GM12878 (cell line): Measurements from ENCODE around the gene GLMP. TPM values are rescaled to one million over a fixed set of nuclear protein-coding genes. Genes with fewer than 3 reads are reported as not detected.

Experiments
- ATAC-seq: fragments of 200-7000 bp; cut with Tn5 transposase; 3 replicates; pipeline ENCODE4 v1.9.1; 2020; ENCODE audit warnings: mild to moderate bottlenecking, moderate library complexity
- BruUV-seq: library from RNA; stranded (reverse); fragments of 400-500 nt; replicated peaks from 2 replicates; lab custom pipeline; 2021; lab: Mats Ljungman, UMichigan
- CTCF ChIA-PET: fragments of 300-600 bp; sonication (Branson Sonifier 250); formaldehyde crosslinking; extraction: SDS; loops from one replicate; lab custom pipeline; 2021; ENCODE audit warnings: inconsistent platforms; lab: Yijun Ruan, JAX
- POLR2A ChIA-PET: fragments of 350-600 bp; formaldehyde crosslinking; extraction: SDS; loops from one replicate; lab custom pipeline; 2021; ENCODE audit warnings: inconsistent platforms; lab: Charles Lee
- RAD21 ChIA-PET: fragments of 300-600 bp; sonication (Branson Sonifier 250); formaldehyde crosslinking; loops from one replicate; lab custom pipeline; 2023; ENCODE audit warnings: antibody characterized with exemption; ENCODE audit not compliant: unreplicated experiment; lab: Charles Lee
- SMC1A ChIA-PET: fragments of 300-600 bp; sonication (Branson Sonifier 250); formaldehyde crosslinking; loops from one replicate; lab custom pipeline; 2023; ENCODE audit not compliant: unreplicated experiment, uncharacterized antibody; lab: Charles Lee
- DNase-seq: peaks from one replicate; pipeline ENCODE4 v3.0.0-alpha.2; 2011; ENCODE audit warnings: low read depth, low spot score
- FAIRE-seq: peaks from 3 replicates; lab custom pipeline; 2011; peaks lifted over from hg19 to GRCh38; lab: Jason Lieb, UNC
- H2AFZ ChIP-seq: 2 replicates; pipeline ENCODE4 v1.6.0; 2011; ENCODE audit warnings: low read depth, low read length, control low read depth; ENCODE audit not compliant: control insufficient read depth
- H3K27ac ChIP-seq: 2 replicates; pipeline ENCODE4 v1.5.1; 2011; ENCODE audit warnings: control low read depth; ENCODE audit not compliant: control insufficient read depth, insufficient read depth
- H3K27me3 ChIP-seq, 2 experiments: replicated peaks in 1 of 2; 2 replicates each; pipeline versions ENCODE4 v1.6.0 to v1.6.1; 2011; ENCODE audit warnings: low read length in 1 of 2; ENCODE audit not compliant: control insufficient read depth in 2 of 2, insufficient read depth in 2 of 2
- H3K36me3 ChIP-seq, 2 experiments: 2 replicates each; pipeline ENCODE4 v1.5.1; 2011; ENCODE audit warnings: low read length in 1 of 2; ENCODE audit not compliant: control insufficient read depth in 2 of 2, insufficient read depth in 2 of 2
- H3K4me1 ChIP-seq: 2 replicates; pipeline ENCODE4 v1.6.1; 2011; ENCODE audit warnings: mild to moderate bottlenecking, low read length, moderate library complexity, mixed read lengths; ENCODE audit not compliant: control insufficient read depth, insufficient read depth
- H3K4me2 ChIP-seq: 2 replicates; pipeline ENCODE4 v1.6.0; 2011; ENCODE audit warnings: control low read depth; ENCODE audit not compliant: control insufficient read depth, insufficient read depth
- H3K4me3 ChIP-seq: fragments of 200-600 bp; sonication (generic); 2 replicates; pipeline ENCODE4 v1.5.1; 2016
- H3K79me2 ChIP-seq: 2 replicates; pipeline ENCODE4 v1.6.0; 2011; ENCODE audit warnings: low read length; ENCODE audit not compliant: control insufficient read depth, insufficient read depth
- H3K9ac ChIP-seq: 2 replicates; pipeline ENCODE4 v1.8.0; 2011; ENCODE audit warnings: low read length, control low read depth, mixed read lengths; ENCODE audit not compliant: control insufficient read depth, insufficient read depth
- H3K9me3 ChIP-seq: replicated peaks from 3 replicates; pipeline ENCODE4 v1.5.1; 2011; ENCODE audit warnings: mild to moderate bottlenecking, low read length; ENCODE audit not compliant: control insufficient read depth, insufficient read depth
- H4K20me1 ChIP-seq: 2 replicates; pipeline ENCODE4 v1.6.0; 2011; ENCODE audit not compliant: control insufficient read depth, insufficient read depth
- CBX3 ChIP-seq: fragments of 200-600 bp; sonication (generic); IDR thresholded peaks from 2 replicates; pipeline ENCODE4 v1.6.1; 2016; ENCODE audit warnings: low read depth, borderline replicate concordance
- ETV6 ChIP-seq, 2 experiments: fragments of 450-650 bp in 1 of 2; IDR thresholded peaks in 1 of 2; conservative IDR thresholded peaks in 1 of 2; 2 replicates each; pipeline ENCODE4 v1.6.1; 2014; ENCODE audit warnings: antibody characterized with exemption in 1 of 2, borderline replicate concordance in 1 of 2, low read depth in 1 of 2, mild to moderate bottlenecking in 1 of 2, moderate library complexity in 1 of 2
- GATAD2B ChIP-seq: fragments of 450-650 bp; conservative IDR thresholded peaks from 2 replicates; pipeline ENCODE4 v1.6.1; 2017; ENCODE audit warnings: low read depth, mild to moderate bottlenecking, moderate library complexity
- MTA3 ChIP-seq: IDR thresholded peaks from 2 replicates; pipeline ENCODE4 v1.6.1; 2012; ENCODE audit warnings: low read length, inconsistent platforms, borderline replicate concordance
- SREBF1 ChIP-seq: IDR thresholded peaks from 2 replicates; pipeline ENCODE4 v1.6.1; 2012; ENCODE audit warnings: mild to moderate bottlenecking, low read length
- TAF1 ChIP-seq: IDR thresholded peaks from 2 replicates; pipeline ENCODE4 v1.6.1; 2011; ENCODE audit warnings: mild to moderate bottlenecking, low read depth, low read length, borderline replicate concordance
- TBL1XR1 ChIP-seq: IDR thresholded peaks from 2 replicates; pipeline ENCODE4 v1.6.1; 2012; ENCODE audit warnings: low read depth, low read length, improper control_type of control experiment
- TCF7 ChIP-seq: IDR thresholded peaks from 2 replicates; pipeline ENCODE4 v1.6.1; 2014; ENCODE audit warnings: antibody characterized with exemption, borderline replicate concordance
- YBX1 ChIP-seq: fragments of 450-650 bp; IDR thresholded peaks from 2 replicates; pipeline ENCODE4 v1.6.1; 2016; ENCODE audit warnings: antibody characterized with exemption
- WGBS: methylation state at CpG from one replicate; pipeline ENCODE4 v1.1.6; 2016; ENCODE audit warnings: low lambda C conversion rate; ENCODE audit not compliant: insufficient replicate concordance, insufficient coverage; ENCODE audit errors: missing lambda C conversion rate; 5-methylcytosine and 5-hydroxymethylcytosine counted together
- in situ Hi-C: fragments of 300-500 bp; cut with MboI; formaldehyde crosslinking; loops from 9 replicates; pipeline ENCODE4 v1.14.3; 2018; ENCODE audit warnings: mixed read lengths
- intact Hi-C: fragments of 100-400 bp; cut with micrococcal nuclease; formaldehyde crosslinking; loops from one replicate; pipeline ENCODE4 v1.14.2; 2022; ENCODE audit not compliant: unreplicated experiment
- polyA plus RNA-seq, 11 experiments: library from polyadenylated mRNA; depleted of rRNA in 4 of 11; unstranded in 6 of 11; stranded (reverse) in 5 of 11; fragments of >200 nt; fragmentation: Nextera tagmentation in 4 of 11; fragmentation: Illumina TruSeq in 1 of 11; extraction: Ambion mirVana in 4 of 11; extraction: Trizol in 1 of 11; gene quantifications; 1 replicate in 1 of 11; 2 replicates in 10 of 11; pipeline versions ENCODE4 v1.2.1 to v1.2.3, GENCODE V29; 2011 to 2016; ENCODE audit warnings: inconsistent platforms in 2 of 11, missing spikeins in 2 of 11, low read depth in 1 of 11
- total RNA-seq, 4 experiments: library from RNA; depleted of rRNA in 3 of 4; stranded (reverse); fragments of >200 nt in 3 of 4; fragmentation: Illumina TruSeq in 1 of 4; extraction: Trizol in 1 of 4; gene quantifications; 2 replicates each; pipeline versions ENCODE4 v1.2.1 to v1.2.3, GENCODE V29; 2013 to 2021
- TF ChIP-seq, protein P1 (sequence below): fragments of 450-650 bp; IDR thresholded peaks from 2 replicates; pipeline ENCODE4 v1.6.1; 2017; ENCODE audit warnings: low read depth, mild to moderate bottlenecking, moderate library complexity
- TF ChIP-seq, protein P2 (sequence below): IDR thresholded peaks from 2 replicates; pipeline ENCODE4 v1.6.1; 2012; ENCODE audit warnings: mild to moderate bottlenecking, low read depth, low read length
- TF ChIP-seq, protein P3 (sequence below): IDR thresholded peaks from 2 replicates; pipeline ENCODE4 v1.6.1; 2011; ENCODE audit warnings: mild to moderate bottlenecking, low read depth, low read length, moderate library complexity; ENCODE audit not compliant: insufficient replicate concordance
- TF ChIP-seq, protein P4 (sequence below): fragments of 450-650 bp; IDR thresholded peaks from 2 replicates; pipeline ENCODE4 v1.6.1; 2016; ENCODE audit warnings: mild to moderate bottlenecking, moderate library complexity, borderline replicate concordance

Gene GLMP
- total and polyA plus RNA-seq, 10 of the 15 experiments (the other 5 are each of a cell fraction or from before 2014, with no cell fraction given) = 4.4 to 30.0 (median 19.5) TPM

DNA sequence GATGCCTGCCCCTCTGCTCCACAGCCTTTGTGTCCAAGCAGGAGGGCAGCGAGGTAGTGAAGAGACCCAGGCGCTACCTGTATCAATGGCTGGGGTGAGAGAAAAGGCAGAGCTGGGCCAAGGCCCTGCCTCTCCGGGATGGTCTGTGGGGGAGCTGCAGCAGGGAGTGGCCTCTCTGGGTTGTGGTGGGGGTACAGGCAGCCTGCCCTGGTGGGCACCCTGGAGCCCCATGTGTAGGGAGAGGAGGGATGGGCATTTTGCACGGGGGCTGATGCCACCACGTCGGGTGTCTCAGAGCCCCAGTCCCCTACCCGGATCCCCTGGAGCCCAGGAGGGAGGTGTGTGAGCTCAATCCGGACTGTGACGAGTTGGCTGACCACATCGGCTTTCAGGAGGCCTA, 52.7 kb downstream of the GLMP start:
- Histone ChIP-seq H3K27ac (no peak overlapping the region), H3K36me3 (peaks cover 0 to 9% of the 10 kb centered on the region in 2 experiments), H3K9ac (no peak overlapping the region), H3K4me1 (peaks cover 25% of the 10 kb centered on the region), H3K4me2 (no peak overlapping the region), H2AFZ (no peak overlapping the region), H3K9me3 (no peaks in the 10 kb centered on the region), H4K20me1 (no peaks in the 10 kb centered on the region), H3K79me2 (no peaks in the 10 kb centered on the region), H3K27me3 (no peaks in the 10 kb centered on the region), H3K4me3 (no peak overlapping the region)
- intact Hi-C loops = no loop called here
- ChIA-PET POLR2A (interaction anchor here (0.9 kb wide), 1 partner anchor 29 kb away, joined by 3 read pairs; no protein-coding TSS in a partner anchor), CTCF (interaction anchor here (0.6 kb wide), 1 partner anchor 102 kb away, joined by 3 read pairs; no protein-coding TSS in a partner anchor), SMC1A (interaction anchor here (1.5 kb wide), 1 partner anchor 10 kb away, joined by 3 read pairs; no protein-coding TSS in a partner anchor), RAD21 (no interaction called here)
- 85% methylated on average over 6 of the region's 10 CpGs for WGBS
- in situ Hi-C loops = no loop called here
- no peak for TF ChIP-seq TBL1XR1
- TF ChIP-seq, protein P1, sequence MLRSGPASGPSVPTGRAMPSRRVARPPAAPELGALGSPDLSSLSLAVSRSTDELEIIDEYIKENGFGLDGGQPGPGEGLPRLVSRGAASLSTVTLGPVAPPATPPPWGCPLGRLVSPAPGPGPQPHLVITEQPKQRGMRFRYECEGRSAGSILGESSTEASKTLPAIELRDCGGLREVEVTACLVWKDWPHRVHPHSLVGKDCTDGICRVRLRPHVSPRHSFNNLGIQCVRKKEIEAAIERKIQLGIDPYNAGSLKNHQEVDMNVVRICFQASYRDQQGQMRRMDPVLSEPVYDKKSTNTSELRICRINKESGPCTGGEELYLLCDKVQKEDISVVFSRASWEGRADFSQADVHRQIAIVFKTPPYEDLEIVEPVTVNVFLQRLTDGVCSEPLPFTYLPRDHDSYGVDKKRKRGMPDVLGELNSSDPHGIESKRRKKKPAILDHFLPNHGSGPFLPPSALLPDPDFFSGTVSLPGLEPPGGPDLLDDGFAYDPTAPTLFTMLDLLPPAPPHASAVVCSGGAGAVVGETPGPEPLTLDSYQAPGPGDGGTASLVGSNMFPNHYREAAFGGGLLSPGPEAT = no peak
- TF ChIP-seq TCF7 = no peak
- TF ChIP-seq TAF1 = no peak
- TF ChIP-seq, protein P2, sequence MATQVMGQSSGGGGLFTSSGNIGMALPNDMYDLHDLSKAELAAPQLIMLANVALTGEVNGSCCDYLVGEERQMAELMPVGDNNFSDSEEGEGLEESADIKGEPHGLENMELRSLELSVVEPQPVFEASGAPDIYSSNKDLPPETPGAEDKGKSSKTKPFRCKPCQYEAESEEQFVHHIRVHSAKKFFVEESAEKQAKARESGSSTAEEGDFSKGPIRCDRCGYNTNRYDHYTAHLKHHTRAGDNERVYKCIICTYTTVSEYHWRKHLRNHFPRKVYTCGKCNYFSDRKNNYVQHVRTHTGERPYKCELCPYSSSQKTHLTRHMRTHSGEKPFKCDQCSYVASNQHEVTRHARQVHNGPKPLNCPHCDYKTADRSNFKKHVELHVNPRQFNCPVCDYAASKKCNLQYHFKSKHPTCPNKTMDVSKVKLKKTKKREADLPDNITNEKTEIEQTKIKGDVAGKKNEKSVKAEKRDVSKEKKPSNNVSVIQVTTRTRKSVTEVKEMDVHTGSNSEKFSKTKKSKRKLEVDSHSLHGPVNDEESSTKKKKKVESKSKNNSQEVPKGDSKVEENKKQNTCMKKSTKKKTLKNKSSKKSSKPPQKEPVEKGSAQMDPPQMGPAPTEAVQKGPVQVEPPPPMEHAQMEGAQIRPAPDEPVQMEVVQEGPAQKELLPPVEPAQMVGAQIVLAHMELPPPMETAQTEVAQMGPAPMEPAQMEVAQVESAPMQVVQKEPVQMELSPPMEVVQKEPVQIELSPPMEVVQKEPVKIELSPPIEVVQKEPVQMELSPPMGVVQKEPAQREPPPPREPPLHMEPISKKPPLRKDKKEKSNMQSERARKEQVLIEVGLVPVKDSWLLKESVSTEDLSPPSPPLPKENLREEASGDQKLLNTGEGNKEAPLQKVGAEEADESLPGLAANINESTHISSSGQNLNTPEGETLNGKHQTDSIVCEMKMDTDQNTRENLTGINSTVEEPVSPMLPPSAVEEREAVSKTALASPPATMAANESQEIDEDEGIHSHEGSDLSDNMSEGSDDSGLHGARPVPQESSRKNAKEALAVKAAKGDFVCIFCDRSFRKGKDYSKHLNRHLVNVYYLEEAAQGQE = no peak
- no peak for TF ChIP-seq ETV6 (conservative IDR thresholded peaks at IDR 0.05 in 1 of 2, IDR thresholded peaks at IDR 0.05 in 1 of 2; ENCODE audit: borderline replicate concordance in 1 of 2, low read depth in 1 of 2)
- no peak for TF ChIP-seq GATAD2B
- TF ChIP-seq, protein P3, sequence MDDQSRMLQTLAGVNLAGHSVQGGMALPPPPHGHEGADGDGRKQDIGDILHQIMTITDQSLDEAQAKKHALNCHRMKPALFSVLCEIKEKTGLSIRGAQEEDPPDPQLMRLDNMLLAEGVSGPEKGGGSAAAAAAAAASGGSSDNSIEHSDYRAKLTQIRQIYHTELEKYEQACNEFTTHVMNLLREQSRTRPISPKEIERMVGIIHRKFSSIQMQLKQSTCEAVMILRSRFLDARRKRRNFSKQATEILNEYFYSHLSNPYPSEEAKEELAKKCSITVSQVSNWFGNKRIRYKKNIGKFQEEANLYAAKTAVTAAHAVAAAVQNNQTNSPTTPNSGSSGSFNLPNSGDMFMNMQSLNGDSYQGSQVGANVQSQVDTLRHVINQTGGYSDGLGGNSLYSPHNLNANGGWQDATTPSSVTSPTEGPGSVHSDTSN = no peak
- no peak for TF ChIP-seq SREBF1
- TF ChIP-seq, protein P4, sequence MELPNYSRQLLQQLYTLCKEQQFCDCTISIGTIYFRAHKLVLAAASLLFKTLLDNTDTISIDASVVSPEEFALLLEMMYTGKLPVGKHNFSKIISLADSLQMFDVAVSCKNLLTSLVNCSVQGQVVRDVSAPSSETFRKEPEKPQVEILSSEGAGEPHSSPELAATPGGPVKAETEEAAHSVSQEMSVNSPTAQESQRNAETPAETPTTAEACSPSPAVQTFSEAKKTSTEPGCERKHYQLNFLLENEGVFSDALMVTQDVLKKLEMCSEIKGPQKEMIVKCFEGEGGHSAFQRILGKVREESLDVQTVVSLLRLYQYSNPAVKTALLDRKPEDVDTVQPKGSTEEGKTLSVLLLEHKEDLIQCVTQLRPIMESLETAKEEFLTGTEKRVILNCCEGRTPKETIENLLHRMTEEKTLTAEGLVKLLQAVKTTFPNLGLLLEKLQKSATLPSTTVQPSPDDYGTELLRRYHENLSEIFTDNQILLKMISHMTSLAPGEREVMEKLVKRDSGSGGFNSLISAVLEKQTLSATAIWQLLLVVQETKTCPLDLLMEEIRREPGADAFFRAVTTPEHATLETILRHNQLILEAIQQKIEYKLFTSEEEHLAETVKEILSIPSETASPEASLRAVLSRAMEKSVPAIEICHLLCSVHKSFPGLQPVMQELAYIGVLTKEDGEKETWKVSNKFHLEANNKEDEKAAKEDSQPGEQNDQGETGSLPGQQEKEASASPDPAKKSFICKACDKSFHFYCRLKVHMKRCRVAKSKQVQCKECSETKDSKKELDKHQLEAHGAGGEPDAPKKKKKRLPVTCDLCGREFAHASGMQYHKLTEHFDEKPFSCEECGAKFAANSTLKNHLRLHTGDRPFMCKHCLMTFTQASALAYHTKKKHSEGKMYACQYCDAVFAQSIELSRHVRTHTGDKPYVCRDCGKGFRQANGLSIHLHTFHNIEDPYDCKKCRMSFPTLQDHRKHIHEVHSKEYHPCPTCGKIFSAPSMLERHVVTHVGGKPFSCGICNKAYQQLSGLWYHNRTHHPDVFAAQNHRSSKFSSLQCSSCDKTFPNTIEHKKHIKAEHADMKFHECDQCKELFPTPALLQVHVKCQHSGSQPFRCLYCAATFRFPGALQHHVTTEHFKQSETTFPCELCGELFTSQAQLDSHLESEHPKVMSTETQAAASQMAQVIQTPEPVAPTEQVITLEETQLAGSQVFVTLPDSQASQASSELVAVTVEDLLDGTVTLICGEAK = no peak
- no peak for TF ChIP-seq YBX1
- TF ChIP-seq CBX3 = no peak
- TF ChIP-seq MTA3 = no peak
- BruUV-seq = no TSS peak
- ATAC-seq = no peak
- FAIRE-seq = no peak
- DNase-seq = no peak
